ENCODE results near the gene ATP1B1. TPM values are rescaled to one million over a fixed set of nuclear protein-coding genes. Genes with fewer than 3 reads are reported as not detected.

The ATP1B1 gene
- total and polyA plus RNA-seq, 2 of the 13 experiments (the other 11 are each of a cell fraction or from before 2014, with no cell fraction given) = 134 to 135 TPM

- TF ChIP-seq HOXA3 (CRISPR knock-in tag; IDR thresholded peaks at IDR 0.05) = peak; percentile 82
- 0 out of 2 replicates have a peak, but pooled peaks have one; percentile 15 for TF ChIP-seq THAP9 (CRISPR knock-in tag; IDR thresholded peaks at IDR 0.05; ENCODE audit: borderline replicate concordance)
- TF ChIP-seq FOXC1 (CRISPR knock-in tag; IDR thresholded peaks at IDR 0.05; ENCODE audit: borderline replicate concordance) = peak; percentile 69; the same call in 1 of the 2 replicates
- TF ChIP-seq KDM5B (CRISPR knock-in tag; IDR thresholded peaks at IDR 0.05; ENCODE audit: borderline replicate concordance) = peak; percentile 59; the same call in 1 of the 2 replicates
- TF ChIP-seq ZNF724P (CRISPR knock-in tag; IDR thresholded peaks at IDR 0.05; ENCODE audit: borderline replicate concordance) = no peak
- TF ChIP-seq ZNF121 (CRISPR knock-in tag; IDR thresholded peaks at IDR 0.05) = no peak
- no peak for TF ChIP-seq ZNF34 (CRISPR knock-in tag; IDR thresholded peaks at IDR 0.05; ENCODE audit: borderline replicate concordance)
- no peak for TF ChIP-seq NONO (IDR thresholded peaks at IDR 0.05)
- TF ChIP-seq NONO (CRISPR knock-in tag; conservative IDR thresholded peaks at IDR 0.05) = peak; percentile 78
- 0 out of 2 replicates have a peak, but pooled peaks have one; percentile 53 for TF ChIP-seq SIN3A (IDR thresholded peaks at IDR 0.05; ENCODE audit: borderline replicate concordance, low read depth, low read length)
- 0 out of 2 replicates have a peak, but pooled peaks have one; percentile 24 for TF ChIP-seq POLR2AphosphoS5 (IDR thresholded peaks at IDR 0.05; ENCODE audit: low read depth, low read length)
- TF ChIP-seq ZNF788 (CRISPR knock-in tag; IDR thresholded peaks at IDR 0.05; ENCODE audit: borderline replicate concordance) = peak; percentile 47; the same call in 1 of the 2 replicates
- TF ChIP-seq, protein P1, sequence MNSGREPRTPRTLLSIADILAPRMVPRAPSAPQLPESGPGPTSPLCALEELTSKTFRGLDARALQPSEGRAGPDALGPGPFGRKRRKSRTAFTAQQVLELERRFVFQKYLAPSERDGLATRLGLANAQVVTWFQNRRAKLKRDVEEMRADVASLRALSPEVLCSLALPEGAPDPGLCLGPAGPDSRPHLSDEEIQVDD (CRISPR knock-in tag; IDR thresholded peaks at IDR 0.05; ENCODE audit: borderline replicate concordance) = 0 out of 2 replicates have a peak, but pooled peaks have one; percentile 27
- TF ChIP-seq FOXO1 (CRISPR knock-in tag; IDR thresholded peaks at IDR 0.05) = peak; percentile 54; the same call in 1 of the 2 replicates
- no peak for TF ChIP-seq AGO2 (optimal IDR thresholded peaks at IDR 0.05; ENCODE audit: low read depth, low read length)
- TF ChIP-seq HMG20A (CRISPR knock-in tag; IDR thresholded peaks at IDR 0.05; ENCODE audit: borderline replicate concordance) = peak; percentile 72; the same call in 1 of the 2 replicates
- TF ChIP-seq BCL6 (CRISPR knock-in tag; IDR thresholded peaks at IDR 0.05) = peak; percentile 76
- peak; percentile 83 for TF ChIP-seq SALL1 (CRISPR knock-in tag; IDR thresholded peaks at IDR 0.05)
- TF ChIP-seq, protein P2, sequence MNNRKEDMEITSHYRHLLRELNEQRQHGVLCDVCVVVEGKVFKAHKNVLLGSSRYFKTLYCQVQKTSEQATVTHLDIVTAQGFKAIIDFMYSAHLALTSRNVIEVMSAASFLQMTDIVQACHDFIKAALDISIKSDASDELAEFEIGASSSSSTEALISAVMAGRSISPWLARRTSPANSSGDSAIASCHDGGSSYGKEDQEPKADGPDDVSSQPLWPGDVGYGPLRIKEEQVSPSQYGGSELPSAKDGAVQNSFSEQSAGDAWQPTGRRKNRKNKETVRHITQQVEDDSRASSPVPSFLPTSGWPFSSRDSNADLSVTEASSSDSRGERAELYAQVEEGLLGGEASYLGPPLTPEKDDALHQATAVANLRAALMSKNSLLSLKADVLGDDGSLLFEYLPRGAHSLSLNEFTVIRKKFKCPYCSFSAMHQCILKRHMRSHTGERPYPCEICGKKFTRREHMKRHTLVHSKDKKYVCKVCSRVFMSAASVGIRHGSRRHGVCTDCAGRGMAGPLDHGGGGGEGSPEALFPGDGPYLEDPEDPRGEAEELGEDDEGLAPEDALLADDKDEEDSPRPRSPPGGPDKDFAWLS (CRISPR knock-in tag; IDR thresholded peaks at IDR 0.05; ENCODE audit: borderline replicate concordance) = no peak
- peak; percentile 98 for TF ChIP-seq RXRB (CRISPR knock-in tag; IDR thresholded peaks at IDR 0.05; ENCODE audit: borderline replicate concordance)
These were observed 926 bp upstream of the ATP1B1 start (continued) for GRCh38 chr1:169105434-169106094.
